ENCODE data around the gene GRB7.

Gene GRB7

GRCh38 chr17:39767147-39767546 is 29.4 kb downstream of the GRB7 start:
- Histone ChIP-seq H2BK120ac (ENCODE audit: low read depth, low read length) (no peak overlapping the region), H3K4me2 (ENCODE audit: insufficient read depth, low read length, poor library complexity, severe bottlenecking) (no peak overlapping the region), H2BK12ac (ENCODE audit: low read length) (no peak overlapping the region), H4K91ac (ENCODE audit: low read depth, low read length, poor library complexity) (no peak overlapping the region), H3K36me3 (replicated peaks in 1 of 2; ENCODE audit: control insufficient read depth in 2 of 2, insufficient read depth in 2 of 2, low read length in 2 of 2) (no peaks in the 10 kb centered on the region), H3K4me3 (ENCODE audit: low read length in 2 of 2) (no peak overlapping the region), H2BK15ac (ENCODE audit: low read length) (no peak overlapping the region), H2BK5ac (ENCODE audit: low read length) (no peak overlapping the region), H4K8ac (ENCODE audit: low read depth, low read length) (no peak overlapping the region), H2AFZ (ENCODE audit: low read length) (no peak overlapping the region), H3K18ac (ENCODE audit: low read length) (no peak overlapping the region), H3K9me3 (replicated peaks in 1 of 2; ENCODE audit: control insufficient read depth in 2 of 2, insufficient read depth in 1 of 2, low read depth in 1 of 2, low read length in 2 of 2) (no peaks in the 10 kb centered on the region), H3K14ac (ENCODE audit: low read length) (no peak overlapping the region), H3K27me3 (ENCODE audit: control insufficient read depth in 3 of 3, insufficient read depth in 3 of 3, low read depth in 1 of 3, low read length in 3 of 3) (peaks cover 0 to 57% (median 2%) of the 10 kb centered on the region in 3 experiments), H3K4ac (ENCODE audit: low read length) (no peak overlapping the region), H3K27ac (replicated peaks; ENCODE audit: low read length) (no peak overlapping the region), H3K9ac (ENCODE audit: low read depth, low read length, poor library complexity) (no peak overlapping the region), H2AK5ac (ENCODE audit: low read depth, low read length) (no peak overlapping the region), H3K23ac (ENCODE audit: low read depth, low read length, poor library complexity) (no peak overlapping the region), H3K79me1 (ENCODE audit: low read depth, low read length) (no peaks in the 10 kb centered on the region), H3K4me1 (ENCODE audit: control insufficient read depth in 2 of 2, insufficient read depth in 1 of 2, low read depth in 1 of 2, low read length in 2 of 2) (no peaks in the 10 kb centered on the region)
- WGBS, 2 donors (ENCODE audit: extremely low coverage in 2 of 2, insufficient read length in 2 of 2, insufficient replicate concordance in 1 of 2) = no CpG with 5 or more reads among the region's 3 CpGs
- DNase-seq (ENCODE audit: low spot score) = no peak

- no peak overlapping the region for H2BK5ac ChIP-seq (ENCODE audit: low read length)
- no peaks in the 10 kb centered on the region for H3K4me1 ChIP-seq (ENCODE audit: control insufficient read depth in 2 of 2, insufficient read depth in 1 of 2, low read depth in 1 of 2, low read length in 2 of 2)
- H4K91ac ChIP-seq (ENCODE audit: low read depth, low read length, poor library complexity) = no peak overlapping the region
- no peak overlapping the region for H3K4me2 ChIP-seq (ENCODE audit: insufficient read depth, low read length, poor library complexity, severe bottlenecking)
- no peak overlapping the region for H2AK5ac ChIP-seq (ENCODE audit: low read depth, low read length)
- H2BK12ac ChIP-seq (ENCODE audit: low read length) = no peak overlapping the region
- no peak overlapping the region for H3K4me3 ChIP-seq (ENCODE audit: low read length in 2 of 2)
- H3K23ac ChIP-seq (ENCODE audit: low read depth, low read length, poor library complexity) = no peak overlapping the region
- no peak for DNase-seq (ENCODE audit: low spot score)
- no peak overlapping the region for H2BK15ac ChIP-seq (ENCODE audit: low read length)
- no peaks in the 10 kb centered on the region for H3K9me3 ChIP-seq (replicated peaks in 1 of 2; ENCODE audit: control insufficient read depth in 2 of 2, insufficient read depth in 1 of 2, low read depth in 1 of 2, low read length in 2 of 2)
- no peak overlapping the region for H4K8ac ChIP-seq (ENCODE audit: low read depth, low read length)
- no peak overlapping the region for H3K14ac ChIP-seq (ENCODE audit: low read length)
- no peak overlapping the region for H2BK120ac ChIP-seq (ENCODE audit: low read depth, low read length)
- no peak overlapping the region for H3K18ac ChIP-seq (ENCODE audit: low read length)
- H3K79me1 ChIP-seq (ENCODE audit: low read depth, low read length) = no peaks in the 10 kb centered on the region
- no peak overlapping the region for H3K27ac ChIP-seq (replicated peaks; ENCODE audit: low read length)
- H2AFZ ChIP-seq (ENCODE audit: low read length) = no peak overlapping the region
- H3K9ac ChIP-seq (ENCODE audit: low read depth, low read length, poor library complexity) = no peak overlapping the region
- WGBS, 2 donors (ENCODE audit: extremely low coverage in 2 of 2, insufficient read length in 2 of 2, insufficient replicate concordance in 1 of 2) = no CpG with 5 or more reads among the region's 8 CpGs
- H3K4ac ChIP-seq (ENCODE audit: low read length) = no peak overlapping the region
- H3K27me3 ChIP-seq (ENCODE audit: control insufficient read depth in 3 of 3, insufficient read depth in 3 of 3, low read depth in 1 of 3, low read length in 3 of 3) = peaks cover 0 to 79% (median 2%) of the 10 kb centered on the region in 3 experiments
- H3K36me3 ChIP-seq (replicated peaks in 1 of 2; ENCODE audit: control insufficient read depth in 2 of 2, insufficient read depth in 2 of 2, low read length in 2 of 2) = no peaks in the 10 kb centered on the region
Observed at GRCh38 chr17:39769974-39770587, 32.3 kb downstream of the GRB7 start.

GRCh38 chr17:39772415-39772814 is 34.7 kb downstream of the GRB7 start:
- H2AK5ac ChIP-seq (ENCODE audit: low read depth, low read length) = no peak overlapping the region
- H2BK5ac ChIP-seq (ENCODE audit: low read length) = no peak overlapping the region
- H3K23ac ChIP-seq (ENCODE audit: low read depth, low read length, poor library complexity) = no peak overlapping the region
- no peak overlapping the region for H2BK15ac ChIP-seq (ENCODE audit: low read length)
- no peak overlapping the region for H4K91ac ChIP-seq (ENCODE audit: low read depth, low read length, poor library complexity)
- no peaks in the 10 kb centered on the region for H3K4me1 ChIP-seq (ENCODE audit: control insufficient read depth in 2 of 2, insufficient read depth in 1 of 2, low read depth in 1 of 2, low read length in 2 of 2)
- no peak overlapping the region for H3K9ac ChIP-seq (ENCODE audit: low read depth, low read length, poor library complexity)
- no peak overlapping the region for H3K4me2 ChIP-seq (ENCODE audit: insufficient read depth, low read length, poor library complexity, severe bottlenecking)
- H3K79me1 ChIP-seq (ENCODE audit: low read depth, low read length) = no peaks in the 10 kb centered on the region
- H3K9me3 ChIP-seq (replicated peaks in 1 of 2; ENCODE audit: control insufficient read depth in 2 of 2, insufficient read depth in 1 of 2, low read depth in 1 of 2, low read length in 2 of 2) = no peaks in the 10 kb centered on the region
- no peak for DNase-seq (ENCODE audit: low spot score)
- no peak overlapping the region for H3K18ac ChIP-seq (ENCODE audit: low read length)
- no peaks in the 10 kb centered on the region for H3K36me3 ChIP-seq (replicated peaks in 1 of 2; ENCODE audit: control insufficient read depth in 2 of 2, insufficient read depth in 2 of 2, low read length in 2 of 2)
- no peak overlapping the region for H2BK12ac ChIP-seq (ENCODE audit: low read length)
- no peak overlapping the region for H4K8ac ChIP-seq (ENCODE audit: low read depth, low read length)
- H3K4ac ChIP-seq (ENCODE audit: low read length) = no peak overlapping the region
- H3K14ac ChIP-seq (ENCODE audit: low read length) = no peak overlapping the region
- no peak overlapping the region for H3K27ac ChIP-seq (replicated peaks; ENCODE audit: low read length)
- H3K27me3 ChIP-seq (ENCODE audit: control insufficient read depth in 3 of 3, insufficient read depth in 3 of 3, low read depth in 1 of 3, low read length in 3 of 3) = peaks cover 0 to 80% (median 2%) of the 10 kb centered on the region in 3 experiments
- no peak overlapping the region for H3K4me3 ChIP-seq (ENCODE audit: low read length in 2 of 2)
- H2AFZ ChIP-seq (ENCODE audit: low read length) = no peak overlapping the region
- no peak overlapping the region for H2BK120ac ChIP-seq (ENCODE audit: low read depth, low read length)

- WGBS, 2 donors (ENCODE audit: extremely low coverage in 2 of 2, insufficient read length in 2 of 2, insufficient replicate concordance in 1 of 2) = no CpG with 5 or more reads among the region's 7 CpGs
- Histone ChIP-seq H3K14ac (ENCODE audit: low read length) (no peak overlapping the region), H2AK5ac (ENCODE audit: low read depth, low read length) (no peak overlapping the region), H3K4me1 (ENCODE audit: control insufficient read depth in 2 of 2, insufficient read depth in 1 of 2, low read depth in 1 of 2, low read length in 2 of 2) (no peaks in the 10 kb centered on the region), H3K27me3 (ENCODE audit: control insufficient read depth in 3 of 3, insufficient read depth in 3 of 3, low read depth in 1 of 3, low read length in 3 of 3) (peaks cover 0 to 81% (median 2%) of the 10 kb centered on the region in 3 experiments), H3K9me3 (replicated peaks in 1 of 2; ENCODE audit: control insufficient read depth in 2 of 2, insufficient read depth in 1 of 2, low read depth in 1 of 2, low read length in 2 of 2) (no peaks in the 10 kb centered on the region), H2AFZ (ENCODE audit: low read length) (no peak overlapping the region), H2BK120ac (ENCODE audit: low read depth, low read length) (no peak overlapping the region), H2BK12ac (ENCODE audit: low read length) (no peak overlapping the region), H3K4ac (ENCODE audit: low read length) (no peak overlapping the region), H3K4me3 (ENCODE audit: low read length in 2 of 2) (no peak overlapping the region), H2BK5ac (ENCODE audit: low read length) (no peak overlapping the region), H3K23ac (ENCODE audit: low read depth, low read length, poor library complexity) (no peak overlapping the region), H4K8ac (ENCODE audit: low read depth, low read length) (no peak overlapping the region), H3K9ac (ENCODE audit: low read depth, low read length, poor library complexity) (no peak overlapping the region), H3K18ac (ENCODE audit: low read length) (peak overlapping the region; percentile 13), H2BK15ac (ENCODE audit: low read length) (no peak overlapping the region), H4K91ac (ENCODE audit: low read depth, low read length, poor library complexity) (no peak overlapping the region), H3K27ac (replicated peaks; ENCODE audit: low read length) (no peak overlapping the region), H3K36me3 (replicated peaks in 1 of 2; ENCODE audit: control insufficient read depth in 2 of 2, insufficient read depth in 2 of 2, low read length in 2 of 2) (no peaks in the 10 kb centered on the region), H3K79me1 (ENCODE audit: low read depth, low read length) (no peaks in the 10 kb centered on the region), H3K4me2 (ENCODE audit: insufficient read depth, low read length, poor library complexity, severe bottlenecking) (no peak overlapping the region)
- no peak for DNase-seq (ENCODE audit: low spot score)
Observed at GRCh38 chr17:39772987-39773934, 35.5 kb downstream of the GRB7 start.
